GM12878 (cell line): ENCODE data around the gene DNAJC19. TPM values are rescaled to one million over a fixed set of nuclear protein-coding genes. Genes with fewer than 3 reads are reported as not detected.

Source experiments
- ATAC-seq: fragments of 200-7000 bp; cut with Tn5 transposase; 3 replicates; pipeline ENCODE4 v1.9.1; 2020; ENCODE audit warnings: mild to moderate bottlenecking, moderate library complexity
- Bru-seq: library from RNA; stranded (reverse); fragments of 400-500 nt; gene quantifications from one replicate; lab custom pipeline; 2021; lab: Mats Ljungman, UMichigan
- BruChase-seq, 2 experiments: library from RNA; stranded (reverse); fragments of 400-500 nt; gene quantifications; one replicate each; lab custom pipeline; 2021; lab: Mats Ljungman, UMichigan
- BruUV-seq: library from RNA; stranded (reverse); fragments of 400-500 nt; replicated peaks from 2 replicates; lab custom pipeline; 2021; lab: Mats Ljungman, UMichigan
- CTCF ChIA-PET: fragments of 300-600 bp; sonication (Branson Sonifier 250); formaldehyde crosslinking; extraction: SDS; loops from one replicate; lab custom pipeline; 2021; ENCODE audit warnings: inconsistent platforms; lab: Yijun Ruan, JAX
- POLR2A ChIA-PET: fragments of 350-600 bp; formaldehyde crosslinking; extraction: SDS; loops from one replicate; lab custom pipeline; 2021; ENCODE audit warnings: inconsistent platforms; lab: Charles Lee
- RAD21 ChIA-PET: fragments of 300-600 bp; sonication (Branson Sonifier 250); formaldehyde crosslinking; loops from one replicate; lab custom pipeline; 2023; ENCODE audit warnings: antibody characterized with exemption; ENCODE audit not compliant: unreplicated experiment; lab: Charles Lee
- SMC1A ChIA-PET: fragments of 300-600 bp; sonication (Branson Sonifier 250); formaldehyde crosslinking; loops from one replicate; lab custom pipeline; 2023; ENCODE audit not compliant: unreplicated experiment, uncharacterized antibody; lab: Charles Lee
- DNase-seq: peaks from one replicate; pipeline ENCODE4 v3.0.0-alpha.2; 2011; ENCODE audit warnings: low read depth, low spot score
- FAIRE-seq: peaks from 3 replicates; lab custom pipeline; 2011; peaks lifted over from hg19 to GRCh38; lab: Jason Lieb, UNC
- H2AFZ ChIP-seq: 2 replicates; pipeline ENCODE4 v1.6.0; 2011; ENCODE audit warnings: low read depth, low read length, control low read depth; ENCODE audit not compliant: control insufficient read depth
- H3K27ac ChIP-seq: 2 replicates; pipeline ENCODE4 v1.5.1; 2011; ENCODE audit warnings: control low read depth; ENCODE audit not compliant: control insufficient read depth, insufficient read depth
- H3K27me3 ChIP-seq, 2 experiments: replicated peaks in 1 of 2; 2 replicates each; pipeline versions ENCODE4 v1.6.0 to v1.6.1; 2011; ENCODE audit warnings: low read length in 1 of 2; ENCODE audit not compliant: control insufficient read depth in 2 of 2, insufficient read depth in 2 of 2
- H3K36me3 ChIP-seq, 2 experiments: 2 replicates each; pipeline ENCODE4 v1.5.1; 2011; ENCODE audit warnings: low read length in 1 of 2; ENCODE audit not compliant: control insufficient read depth in 2 of 2, insufficient read depth in 2 of 2
- H3K4me1 ChIP-seq: 2 replicates; pipeline ENCODE4 v1.6.1; 2011; ENCODE audit warnings: mild to moderate bottlenecking, low read length, moderate library complexity, mixed read lengths; ENCODE audit not compliant: control insufficient read depth, insufficient read depth
- H3K4me2 ChIP-seq: 2 replicates; pipeline ENCODE4 v1.6.0; 2011; ENCODE audit warnings: control low read depth; ENCODE audit not compliant: control insufficient read depth, insufficient read depth
- H3K4me3 ChIP-seq: fragments of 200-600 bp; sonication (generic); 2 replicates; pipeline ENCODE4 v1.5.1; 2016
- H3K79me2 ChIP-seq: 2 replicates; pipeline ENCODE4 v1.6.0; 2011; ENCODE audit warnings: low read length; ENCODE audit not compliant: control insufficient read depth, insufficient read depth
- H3K9ac ChIP-seq: 2 replicates; pipeline ENCODE4 v1.8.0; 2011; ENCODE audit warnings: low read length, control low read depth, mixed read lengths; ENCODE audit not compliant: control insufficient read depth, insufficient read depth
- H3K9me3 ChIP-seq: replicated peaks from 3 replicates; pipeline ENCODE4 v1.5.1; 2011; ENCODE audit warnings: mild to moderate bottlenecking, low read length; ENCODE audit not compliant: control insufficient read depth, insufficient read depth
- H4K20me1 ChIP-seq: 2 replicates; pipeline ENCODE4 v1.6.0; 2011; ENCODE audit not compliant: control insufficient read depth, insufficient read depth
- E2F8 ChIP-seq: fragments of 450-650 bp; IDR thresholded peaks from 2 replicates; pipeline ENCODE4 v1.6.1; 2018; ENCODE audit warnings: mild to moderate bottlenecking, low read depth, moderate library complexity; ENCODE audit not compliant: partially characterized antibody
- E4F1 ChIP-seq: fragments of 450-650 bp; IDR thresholded peaks from 2 replicates; pipeline ENCODE4 v1.6.1; 2018; ENCODE audit warnings: borderline replicate concordance, mild to moderate bottlenecking; ENCODE audit not compliant: partially characterized antibody
- EZH2 ChIP-seq: IDR thresholded peaks from 2 replicates; pipeline ENCODE4 v1.6.1; 2012; ENCODE audit warnings: low read depth, mild to moderate bottlenecking, control low read depth, inconsistent platforms, low read length, borderline replicate concordance; ENCODE audit not compliant: control insufficient read depth
- HDAC6 ChIP-seq: fragments of 200-600 bp; sonication (generic); IDR thresholded peaks from one replicate; pipeline ENCODE4 v1.8.0; 2017; ENCODE audit warnings: antibody characterized with exemption; ENCODE audit not compliant: unreplicated experiment
- POU2F2 ChIP-seq: IDR thresholded peaks from 3 replicates; pipeline ENCODE4 v1.6.1; 2011; ENCODE audit warnings: low read depth, mild to moderate bottlenecking, low read length, borderline replicate concordance
- whole genome bisulfite sequencing: methylation state at CpG from one replicate; pipeline ENCODE4 v1.1.6; 2016; ENCODE audit warnings: low lambda C conversion rate; ENCODE audit not compliant: insufficient replicate concordance, insufficient coverage; ENCODE audit errors: missing lambda C conversion rate; 5-methylcytosine and 5-hydroxymethylcytosine counted together
- in situ Hi-C: fragments of 300-500 bp; cut with MboI; formaldehyde crosslinking; loops from 9 replicates; pipeline ENCODE4 v1.14.3; 2018; ENCODE audit warnings: mixed read lengths
- intact Hi-C: fragments of 100-400 bp; cut with micrococcal nuclease; formaldehyde crosslinking; loops from one replicate; pipeline ENCODE4 v1.14.2; 2022; ENCODE audit not compliant: unreplicated experiment
- long read RNA-seq, 2 experiments: library from polyadenylated mRNA; unstranded; transcript quantifications; one replicate each; pipeline ENCODE4 v2.0.0, GENCODE V29; 2019 to 2020
- polyA minus RNA-seq, 3 experiments: library from RNA; depleted of rRNA, polyadenylated mRNA; stranded (reverse); fragments of >200 nt; gene quantifications; 2 replicates each; pipeline ENCODE4 v1.2.3, GENCODE V29; 2011
- polyA plus RNA-seq, 11 experiments: library from polyadenylated mRNA; depleted of rRNA in 4 of 11; unstranded in 6 of 11; stranded (reverse) in 5 of 11; fragments of >200 nt; fragmentation: Nextera tagmentation in 4 of 11; fragmentation: Illumina TruSeq in 1 of 11; extraction: Ambion mirVana in 4 of 11; extraction: Trizol in 1 of 11; gene quantifications; 1 replicate in 1 of 11; 2 replicates in 10 of 11; pipeline versions ENCODE4 v1.2.1 to v1.2.3, GENCODE V29; 2011 to 2016; ENCODE audit warnings: inconsistent platforms in 2 of 11, missing spikeins in 2 of 11, low read depth in 1 of 11
- total RNA-seq, 4 experiments: library from RNA; depleted of rRNA in 3 of 4; stranded (reverse); fragments of >200 nt in 3 of 4; fragmentation: Illumina TruSeq in 1 of 4; extraction: Trizol in 1 of 4; gene quantifications; 2 replicates each; pipeline versions ENCODE4 v1.2.1 to v1.2.3, GENCODE V29; 2013 to 2021

The DNAJC19 gene
- total RNA-seq (2013; cell fraction: nucleolus; rRNA removed): 97.8 and 107 TPM in 2 replicates
- 45.4 and 45.5 TPM in 2 replicates for total RNA-seq (2014; rRNA removed)
- 25.2 and 29.8 TPM in 2 replicates for total RNA-seq (2014; rRNA removed; fragmentation: Illumina TruSeq; extraction: Trizol)
- 47.5 and 49.9 TPM in 2 replicates for total RNA-seq (2021)
- 39.0 TPM for polyA plus RNA-seq (2011; ENCODE audit: low read depth)
- polyA plus RNA-seq (2011; rRNA removed): 56.7 and 73.4 TPM in 2 replicates
- polyA plus RNA-seq (2011; cell fraction: cytosol; rRNA removed): 40.6 and 56.3 TPM in 2 replicates
- 35.9 and 36.5 TPM in 2 replicates for polyA plus RNA-seq (2011; cell fraction: nucleus; rRNA removed)
- 47.8 and 75.5 TPM in 2 replicates for polyA plus RNA-seq (2012)
- 22.7 and 37.0 TPM in 2 replicates for polyA plus RNA-seq (2014; fragmentation: Illumina TruSeq; extraction: Trizol)
- polyA plus RNA-seq (2014; fragmentation: Nextera tagmentation; extraction: Ambion mirVana): 10 to 100 TPM; 52.7 to 70.7 TPM
- polyA plus RNA-seq (2014; rRNA removed): 45.3 and 47.0 TPM in 2 replicates
- 100 to 1,000 TPM; 120 to 136 TPM for polyA plus RNA-seq (2016; fragmentation: Nextera tagmentation; extraction: Ambion mirVana)
- 22.4 and 30.3 TPM in 2 replicates for polyA minus RNA-seq (2011; rRNA and poly(A)+ RNA removed)
- polyA minus RNA-seq (2011; cell fraction: cytosol; rRNA and poly(A)+ RNA removed): 5.8 and 9.5 TPM in 2 replicates
- polyA minus RNA-seq (2011; cell fraction: nucleus; rRNA and poly(A)+ RNA removed): 20.8 and 25.5 TPM in 2 replicates
- percentile 88 among the genes with signal in this experiment for Bru-seq, nascent RNA
- percentile 77 among the genes with signal in this experiment for BruChase-seq, experiment 1, labeled RNA remaining after a 6-hour chase
- BruChase-seq, experiment 2, labeled RNA remaining after a 2-hour chase: percentile 77 among the genes with signal in this experiment
- long read RNA-seq, experiment 1, transcript DNAJC19-201 (6 exons, 1,454 nt): major isoform, 26 of 31 reads
- long read RNA-seq, experiment 1, partial matches to known transcripts: 0 of 31 reads
- long read RNA-seq, experiment 1, other reads (novel, unspliced or antisense): 0 of 31 reads
- long read RNA-seq, experiment 2, transcript DNAJC19-208 (6 exons, 828 nt): minor isoform, 8 of 161 reads
- long read RNA-seq, experiment 2, transcript DNAJC19-202 (5 exons, 1,239 nt): minor isoform, 17 of 161 reads
- long read RNA-seq, experiment 2, transcript DNAJC19-206 (3 exons, 1,133 nt): minor isoform, 6 of 161 reads
- long read RNA-seq, experiment 2, transcript DNAJC19-201 (6 exons, 1,454 nt): major isoform, 114 of 161 reads
- long read RNA-seq, experiment 2, partial matches to known transcripts: 3 of 161 reads
- long read RNA-seq, experiment 2, other reads (novel, unspliced or antisense): 9 of 161 reads

- in situ Hi-C loops: no loop called here
- Histone ChIP-seq H3K27ac (peak within 1 kb of the TSS; percentile 76), H4K20me1 (no peaks in the 10 kb centered on the region), H3K4me1 (peaks cover 5% of the 10 kb centered on the region; the same call in 1 of the 2 replicates), H3K79me2 (peaks cover 10% of the 10 kb centered on the region), H3K9ac (peak within 1 kb of the TSS; percentile 82), H2AFZ (peak within 1 kb of the TSS; percentile 84), H3K4me3 (peak within 1 kb of the TSS; percentile 86), H3K27me3 (no peaks in the 10 kb centered on the region), H3K36me3 (no peaks in the 10 kb centered on the region), H3K9me3 (no peaks in the 10 kb centered on the region), H3K4me2 (peak within 1 kb of the TSS; percentile 86)
- RAD21 ChIA-PET: interaction anchor here (1.2 kb wide), 1 partner anchor 77 kb away, joined by 9 read pairs; the partner anchor contains the start of gene FXR1
- under 1% methylated on average over 43 of the region's 43 CpGs for WGBS
- peak; percentile 99 for FAIRE-seq
- TSS peak; percentile 82 for BruUV-seq
- peak; percentile 87 for DNase-seq
- peak; percentile 97 for ATAC-seq
- POLR2A ChIA-PET: interaction anchor here (0.9 to 1.2 kb wide), 2 partner anchors 14 to 25 kb away, joined by 4 to 5 read pairs; no protein-coding TSS in a partner anchor
- CTCF ChIA-PET: interaction anchor here (0.8 kb wide), 3 partner anchors 9 to 15 kb away, joined by 3 read pairs; no protein-coding TSS in a partner anchor
- intact Hi-C loops: no loop called here
- SMC1A ChIA-PET: interaction anchor here (0.6 to 0.9 kb wide), 3 partner anchors 8 to 58 kb away, joined by 3 to 4 read pairs (median 3); no protein-coding TSS in a partner anchor
- TF ChIP-seq E4F1 (peak; percentile 100), EZH2 (no peak), HDAC6 (no peak), POU2F2 (peak; percentile 34; the same call in 2 of the 3 replicates), E2F8 (peak; percentile 74)
Observed at GRCh38 chr3:180989291-180990163, at the start of gene DNAJC19. Gene DNAJC19, minus strand, starts transcription at chr3:180989736. Its CDS starts 134 bp downstream, at chr3:180989602.
